Smooth muscle cell (in vitro differentiated cells): ENCODE results near the gene DCLK1. TPM values are rescaled to one million over a fixed set of nuclear protein-coding genes. Genes with fewer than 3 reads are reported as not detected.

Experiments
- DNase-seq: peaks from one replicate; lab custom pipeline; 2025; ENCODE audit not compliant: unreplicated experiment; lab: John Stamatoyannopoulos, UW
- H2AFZ ChIP-seq: fragments of 200-600 bp; sonication (generic); 2 replicates; pipeline ENCODE4 v1.6.0; 2016; ENCODE audit warnings: antibody characterized with exemption, low read depth, mild to moderate bottlenecking
- H3F3A ChIP-seq: fragments of 200-600 bp; sonication (generic); 2 replicates; pipeline ENCODE4 v1.6.0; 2017; ENCODE audit warnings: antibody characterized with exemption, low read depth
- H3K27ac ChIP-seq: fragments of 200-600 bp; sonication (generic); 2 replicates; pipeline ENCODE4 v1.5.1; 2016; ENCODE audit warnings: low read depth, mild to moderate bottlenecking
- H3K27me3 ChIP-seq: fragments of 200-600 bp; sonication (generic); 2 replicates; pipeline ENCODE4 v1.6.1; 2016; ENCODE audit warnings: low read depth, mild to moderate bottlenecking
- H3K36me3 ChIP-seq: fragments of 200-600 bp; sonication (generic); 2 replicates; pipeline ENCODE4 v1.5.1; 2016; ENCODE audit warnings: low read depth
- H3K4me1 ChIP-seq: fragments of 200-600 bp; sonication (generic); 2 replicates; pipeline ENCODE4 v1.5.1; 2016; ENCODE audit warnings: low read depth
- H3K4me2 ChIP-seq: fragments of 200-600 bp; sonication (generic); 2 replicates; pipeline ENCODE4 v1.6.0; 2016; ENCODE audit warnings: mild to moderate bottlenecking
- H3K4me3 ChIP-seq: fragments of 200-600 bp; sonication (generic); 2 replicates; pipeline ENCODE4 v1.5.1; 2016; ENCODE audit warnings: mild to moderate bottlenecking
- H3K79me2 ChIP-seq: fragments of 200-600 bp; sonication (generic); 2 replicates; pipeline ENCODE4 v1.6.0; 2016; ENCODE audit warnings: low read depth, mild to moderate bottlenecking
- H3K9ac ChIP-seq: fragments of 200-600 bp; sonication (generic); 2 replicates; pipeline ENCODE4 v1.6.0; 2016; ENCODE audit warnings: low read depth
- H3K9me3 ChIP-seq: fragments of 200-600 bp; sonication (generic); replicated peaks from 2 replicates; pipeline ENCODE4 v1.5.1; 2016; ENCODE audit warnings: low read depth
- H4K20me1 ChIP-seq: fragments of 200-600 bp; sonication (generic); 2 replicates; pipeline ENCODE4 v1.6.0; 2016; ENCODE audit warnings: low read depth
- WGBS: methylation state at CpG from one replicate; pipeline ENCODE4 v1.1.7; 2016; ENCODE audit warnings: low lambda C conversion rate; 5-methylcytosine and 5-hydroxymethylcytosine counted together
- polyA plus RNA-seq: library from polyadenylated mRNA; unstranded; fragments of >200 nt; fragmentation: Nextera tagmentation; extraction: Ambion mirVana; gene quantifications from 2 replicates; pipeline ENCODE4 v1.2.1, GENCODE V29; 2016
- total RNA-seq: library from RNA; depleted of rRNA; stranded (reverse); fragments of >200 nt; gene quantifications from 2 replicates; pipeline ENCODE4 v1.2.3, GENCODE V29; 2014
- TF ChIP-seq, protein P1 (sequence below): fragments of 200-600 bp; sonication (generic); IDR thresholded peaks from 2 replicates; pipeline ENCODE4 v1.5.1; 2017; ENCODE audit warnings: borderline replicate concordance, mild to moderate bottlenecking, antibody characterized with exemption; ENCODE audit not compliant: insufficient read depth, poor library complexity, severe bottlenecking

Gene DCLK1
- total and polyA plus RNA-seq, 2 experiments from 2014 or later: 0.72 TPM; not detected in 1

DNA sequence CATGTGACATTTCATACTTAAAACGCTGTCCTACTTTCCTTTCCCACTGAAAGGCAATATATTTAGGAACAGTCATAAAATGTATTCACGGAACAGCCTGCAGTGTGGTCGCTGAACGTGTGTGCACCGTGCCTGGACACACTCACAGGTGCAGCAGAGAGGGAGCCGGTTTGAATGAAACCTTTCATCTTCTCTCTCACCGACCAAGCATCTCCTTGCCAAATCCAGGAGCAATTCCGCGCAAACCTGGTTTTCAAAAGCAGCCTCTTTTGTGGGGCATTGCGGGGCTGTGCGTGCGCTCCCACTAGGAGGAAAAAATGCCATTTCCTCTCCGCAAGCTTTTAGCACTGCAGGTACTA is 1.0 kb downstream of the DCLK1 start:
- 20% methylated on average over 13 of the region's 13 CpGs for WGBS
- H3K79me2 ChIP-seq: no peaks in the 10 kb centered on the region

DNA sequence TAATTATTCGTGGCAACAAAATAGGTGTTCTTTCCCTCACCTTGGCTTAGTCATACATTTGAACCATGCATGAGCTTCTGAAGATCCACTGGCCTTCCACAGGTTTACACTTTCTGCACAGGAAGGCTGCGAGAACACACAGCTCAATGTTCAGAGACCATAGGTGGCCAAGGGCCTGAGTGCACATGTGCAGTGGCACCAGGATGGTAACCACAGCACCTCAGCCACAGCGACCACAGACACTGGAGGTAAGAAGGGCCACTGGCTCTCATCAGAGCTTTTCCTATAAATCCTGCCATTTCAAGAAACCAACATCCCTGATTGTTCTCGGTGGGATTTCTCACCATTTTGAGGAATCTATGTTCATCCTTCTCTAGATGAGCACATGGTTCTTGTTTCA is 1.6 kb downstream of the DCLK1 start:
- Histone ChIP-seq H4K20me1 (no peaks in the 10 kb centered on the region), H3K27me3 (peaks cover 72% of the 10 kb centered on the region), H3K4me1 (no peaks in the 10 kb centered on the region), H3K4me3 (no peak overlapping the region), H3K9me3 (no peaks in the 10 kb centered on the region), H3F3A (no peaks in the 10 kb centered on the region), H3K27ac (no peak overlapping the region), H2AFZ (no peak overlapping the region), H3K4me2 (no peak overlapping the region), H3K36me3 (no peaks in the 10 kb centered on the region), H3K9ac (no peak overlapping the region), H3K79me2 (no peaks in the 10 kb centered on the region)
- DNase-seq: no peak
- TF ChIP-seq, protein P1, sequence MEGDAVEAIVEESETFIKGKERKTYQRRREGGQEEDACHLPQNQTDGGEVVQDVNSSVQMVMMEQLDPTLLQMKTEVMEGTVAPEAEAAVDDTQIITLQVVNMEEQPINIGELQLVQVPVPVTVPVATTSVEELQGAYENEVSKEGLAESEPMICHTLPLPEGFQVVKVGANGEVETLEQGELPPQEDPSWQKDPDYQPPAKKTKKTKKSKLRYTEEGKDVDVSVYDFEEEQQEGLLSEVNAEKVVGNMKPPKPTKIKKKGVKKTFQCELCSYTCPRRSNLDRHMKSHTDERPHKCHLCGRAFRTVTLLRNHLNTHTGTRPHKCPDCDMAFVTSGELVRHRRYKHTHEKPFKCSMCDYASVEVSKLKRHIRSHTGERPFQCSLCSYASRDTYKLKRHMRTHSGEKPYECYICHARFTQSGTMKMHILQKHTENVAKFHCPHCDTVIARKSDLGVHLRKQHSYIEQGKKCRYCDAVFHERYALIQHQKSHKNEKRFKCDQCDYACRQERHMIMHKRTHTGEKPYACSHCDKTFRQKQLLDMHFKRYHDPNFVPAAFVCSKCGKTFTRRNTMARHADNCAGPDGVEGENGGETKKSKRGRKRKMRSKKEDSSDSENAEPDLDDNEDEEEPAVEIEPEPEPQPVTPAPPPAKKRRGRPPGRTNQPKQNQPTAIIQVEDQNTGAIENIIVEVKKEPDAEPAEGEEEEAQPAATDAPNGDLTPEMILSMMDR: no peak
- 96% methylated on average over 4 of the region's 4 CpGs for WGBS

More for the DNA sequence above, 1.0 kb downstream of the DCLK1 start:
- Histone ChIP-seq H3K4me2 (peak overlapping the region; percentile 91), H3K4me1 (no peaks in the 10 kb centered on the region), H3K27ac (no peak overlapping the region), H3K9ac (no peak overlapping the region), H3F3A (no peaks in the 10 kb centered on the region), H3K27me3 (peaks cover 76% of the 10 kb centered on the region), H3K36me3 (no peaks in the 10 kb centered on the region), H2AFZ (no peak overlapping the region), H3K4me3 (peak overlapping the region; percentile 50), H3K9me3 (no peaks in the 10 kb centered on the region), H4K20me1 (no peaks in the 10 kb centered on the region)
- TF ChIP-seq, protein P1: no peak
- DNase-seq: no peak

DNA sequence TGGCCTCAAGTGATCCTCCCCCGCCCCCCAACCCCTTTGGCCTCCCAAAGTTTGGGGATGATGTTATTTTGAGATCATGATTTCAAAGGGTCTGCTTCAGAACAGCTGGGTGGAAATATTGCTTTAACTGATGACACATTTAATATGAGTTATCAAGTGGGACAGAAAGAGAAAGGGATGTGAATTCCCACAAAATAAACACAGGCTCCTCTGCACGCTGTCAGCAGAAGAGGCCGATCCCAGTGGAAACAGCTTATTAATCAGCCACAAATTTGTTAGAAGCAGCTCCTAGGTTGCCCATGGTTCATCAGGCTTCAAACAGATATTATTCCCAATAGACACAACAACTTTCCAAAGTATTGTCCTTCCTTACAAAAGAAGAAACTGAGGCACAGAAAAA is 4.7 kb downstream of the DCLK1 start:
- H3K4me2 ChIP-seq: no peak overlapping the region
- H3K36me3 ChIP-seq: no peaks in the 10 kb centered on the region
- H3K4me3 ChIP-seq: no peak overlapping the region
- WGBS: 76% methylated on average over 3 of the region's 3 CpGs
- H3K4me1 ChIP-seq: no peaks in the 10 kb centered on the region
- H3K79me2 ChIP-seq: no peaks in the 10 kb centered on the region
- TF ChIP-seq, protein P1: no peak
- no peak for DNase-seq
- peaks cover 50% of the 10 kb centered on the region for H3K27me3 ChIP-seq
- H4K20me1 ChIP-seq: no peaks in the 10 kb centered on the region
- H3F3A ChIP-seq: no peaks in the 10 kb centered on the region
- H3K9me3 ChIP-seq: no peaks in the 10 kb centered on the region
- H3K9ac ChIP-seq: no peak overlapping the region
- no peak overlapping the region for H2AFZ ChIP-seq
- no peak overlapping the region for H3K27ac ChIP-seq

DNA sequence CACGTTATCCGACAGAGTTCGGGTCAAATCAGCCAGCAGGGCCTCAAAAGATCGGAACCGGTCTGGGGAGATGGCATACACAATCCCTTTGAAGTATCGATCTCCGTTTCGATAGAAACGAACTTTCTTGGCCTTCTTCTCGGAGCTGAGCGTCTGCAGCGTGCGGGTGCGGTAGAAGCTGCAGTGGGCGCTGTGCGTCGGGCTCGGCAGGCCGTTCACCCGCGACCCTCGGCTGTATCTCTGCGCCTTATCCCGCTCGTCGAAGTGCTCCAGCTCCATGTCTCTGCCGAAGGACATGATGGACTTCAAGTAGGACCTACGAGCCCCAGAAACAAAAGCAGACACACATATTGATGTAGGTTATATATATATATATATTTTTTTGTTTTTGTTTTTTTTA is 5.3 kb downstream of the DCLK1 start:
- no peaks in the 10 kb centered on the region for H3K4me1 ChIP-seq
- H3K4me3 ChIP-seq: no peak overlapping the region
- no peak overlapping the region for H3K9ac ChIP-seq
- TF ChIP-seq, protein P1: no peak
- H2AFZ ChIP-seq: no peak overlapping the region
- H3K9me3 ChIP-seq: no peaks in the 10 kb centered on the region
- H3K4me2 ChIP-seq: no peak overlapping the region
- H3K79me2 ChIP-seq: no peaks in the 10 kb centered on the region
- H3F3A ChIP-seq: no peaks in the 10 kb centered on the region
- WGBS: 93% methylated on average over 28 of the region's 28 CpGs
- H3K27ac ChIP-seq: no peak overlapping the region
- no peak for DNase-seq
- H3K36me3 ChIP-seq: no peaks in the 10 kb centered on the region
- peaks cover 44% of the 10 kb centered on the region for H3K27me3 ChIP-seq
- no peaks in the 10 kb centered on the region for H4K20me1 ChIP-seq
